Keratinocyte (primary cell): ENCODE results near the gene SCD. TPM values are rescaled to one million over a fixed set of nuclear protein-coding genes. Genes with fewer than 3 reads are reported as not detected.

Experiments
- DNase-seq: peaks from one replicate; pipeline ENCODE4 v3.0.0-alpha.2; 2011; ENCODE audit warnings: low read depth, missing footprints, low spot score
- FAIRE-seq: peaks from 2 replicates; lab custom pipeline; 2011; peaks lifted over from hg19 to GRCh38; lab: Jason Lieb, UNC
- H2AFZ ChIP-seq: 2 replicates; pipeline ENCODE4 v1.6.0; 2012; ENCODE audit warnings: low read length, control low read depth, inconsistent platforms; ENCODE audit not compliant: control insufficient read depth
- H3K27ac ChIP-seq: 2 replicates; pipeline ENCODE4 v1.5.1; 2011; ENCODE audit warnings: low read length; ENCODE audit not compliant: control insufficient read depth, insufficient read depth
- H3K27me3 ChIP-seq: 3 replicates; pipeline ENCODE4 v1.6.0; 2011; ENCODE audit warnings: low read length; ENCODE audit not compliant: control insufficient read depth, insufficient read depth; ENCODE audit errors: extremely low read depth
- H3K36me3 ChIP-seq, 2 experiments: 2 replicates in 1 of 2; 3 replicates in 1 of 2; pipeline ENCODE4 v1.5.1; 2011; ENCODE audit warnings: low read length in 2 of 2, mild to moderate bottlenecking in 1 of 2; ENCODE audit not compliant: control insufficient read depth in 2 of 2, insufficient read depth in 2 of 2; ENCODE audit errors: extremely low read depth in 1 of 2
- H3K4me1 ChIP-seq: 3 replicates; pipeline ENCODE4 v1.5.1; 2011; ENCODE audit warnings: low read length; ENCODE audit not compliant: control insufficient read depth, insufficient read depth; ENCODE audit errors: extremely low read depth
- H3K4me2 ChIP-seq: 3 replicates; pipeline ENCODE4 v1.6.0; 2011; ENCODE audit warnings: low read depth, low read length; ENCODE audit not compliant: control insufficient read depth, insufficient read depth; ENCODE audit errors: extremely low read depth
- H3K4me3 ChIP-seq, 3 experiments: fragments of 200-600 bp in 1 of 3; sonication (generic) in 1 of 3; 2 replicates in 2 of 3; 3 replicates in 1 of 3; pipeline ENCODE4 v1.5.1; 2011 to 2016; ENCODE audit warnings: low read length in 3 of 3, mild to moderate bottlenecking in 3 of 3, control low read depth in 2 of 3, inconsistent platforms in 1 of 3, low read depth in 1 of 3, mixed read lengths in 1 of 3, mixed run types in 1 of 3, moderate library complexity in 1 of 3; ENCODE audit not compliant: control insufficient read depth in 2 of 3, insufficient read depth in 2 of 3; ENCODE audit errors: extremely low read depth in 1 of 3
- H3K79me2 ChIP-seq: 2 replicates; pipeline ENCODE4 v1.6.0; 2012; ENCODE audit warnings: low read length; ENCODE audit not compliant: control insufficient read depth, insufficient read depth
- H3K9ac ChIP-seq: 3 replicates; pipeline ENCODE4 v1.6.0; 2011; ENCODE audit warnings: low read length; ENCODE audit not compliant: control insufficient read depth, insufficient read depth; ENCODE audit errors: extremely low read depth
- H3K9me1 ChIP-seq: 3 replicates; pipeline ENCODE4 v1.6.0; 2011; ENCODE audit warnings: low read length; ENCODE audit not compliant: control insufficient read depth, insufficient read depth; ENCODE audit errors: extremely low read depth
- H3K9me3 ChIP-seq: 2 replicates; pipeline ENCODE4 v1.5.1; 2012; ENCODE audit warnings: low read depth, low read length; ENCODE audit not compliant: control insufficient read depth
- H4K20me1 ChIP-seq: 3 replicates; pipeline ENCODE4 v1.6.0; 2011; ENCODE audit warnings: low read length; ENCODE audit not compliant: control insufficient read depth, insufficient read depth; ENCODE audit errors: extremely low read depth
- CTCF ChIP-seq, 3 experiments: IDR thresholded peaks in 1 of 3; conservative IDR thresholded peaks in 1 of 3; optimal IDR thresholded peaks in 1 of 3; 2 replicates in 2 of 3; 3 replicates in 1 of 3; pipeline versions ENCODE3 to v1.5.1; 2011; ENCODE audit warnings: low read length in 3 of 3, mild to moderate bottlenecking in 3 of 3, moderate library complexity in 2 of 3, control low read depth in 1 of 3, inconsistent platforms in 1 of 3; ENCODE audit not compliant: insufficient read depth in 2 of 3; ENCODE audit errors: extremely low read depth in 1 of 3
- EZH2 ChIP-seq: IDR thresholded peaks from one replicate; pipeline ENCODE4 v1.6.1; 2012; ENCODE audit warnings: inconsistent platforms, mild to moderate bottlenecking, low read length, moderate library complexity
- dilution Hi-C: fragments of 300-500 bp; cut with MboI; formaldehyde crosslinking; loops from one replicate; pipeline ENCODE4 v1.7.0; 2020; ENCODE audit warnings: low sequenced_read_pairs; ENCODE audit not compliant: extremely low pct_ligation_motif_present
- polyA plus RNA-seq, 5 experiments: library from polyadenylated mRNA; depleted of rRNA in 3 of 5; stranded (reverse) in 3 of 5; stranded (forward) in 1 of 5; unstranded in 1 of 5; fragments of >200 nt; gene quantifications; 1 replicate in 1 of 5; 2 replicates in 3 of 5; 3 replicates in 1 of 5; pipeline versions ENCODE4 v1.2.1 to v1.2.3, GENCODE V29; 2011 to 2012; ENCODE audit warnings: missing spikeins in 2 of 5, low read depth in 1 of 5, low replicate concordance in 1 of 5

Gene SCD
- polyA plus RNA-seq, 1 donor (not counting 4 experiments of a cell fraction or from before 2014, with no cell fraction given), result 1,275 TPM

GRCh38 chr10:100333661-100334440 lies 13.2 kb upstream of the SCD start:
- Histone ChIP-seq H3K9ac (no peak overlapping the region), H2AFZ (no peak overlapping the region), H3K27ac (no peak overlapping the region), H3K4me3 (no peak overlapping the region), H3K36me3 (no peaks in the 10 kb centered on the region), H3K4me1 (no peaks in the 10 kb centered on the region), H3K4me2 (no peak overlapping the region), H3K9me3 (no peaks in the 10 kb centered on the region), H3K9me1 (no peaks in the 10 kb centered on the region), H3K79me2 (no peaks in the 10 kb centered on the region), H4K20me1 (no peaks in the 10 kb centered on the region), H3K27me3 (peaks cover 19% of the 10 kb centered on the region)
- TF ChIP-seq EZH2 (no peak), CTCF (optimal IDR thresholded peaks at IDR 0.05 in 1 of 3, IDR thresholded peaks at IDR 0.05 in 1 of 3, conservative IDR thresholded peaks at IDR 0.05 in 1 of 3; ENCODE audit: extremely low read depth in 1 of 3, insufficient read depth in 2 of 3, low read length in 3 of 3) (no peak)
- dilution Hi-C loops, result loop anchor here (25.0 kb wide), 1 partner anchor 103 kb away; no protein-coding TSS in a partner anchor
- DNase-seq (no peak), FAIRE-seq (no peak)

DNA sequence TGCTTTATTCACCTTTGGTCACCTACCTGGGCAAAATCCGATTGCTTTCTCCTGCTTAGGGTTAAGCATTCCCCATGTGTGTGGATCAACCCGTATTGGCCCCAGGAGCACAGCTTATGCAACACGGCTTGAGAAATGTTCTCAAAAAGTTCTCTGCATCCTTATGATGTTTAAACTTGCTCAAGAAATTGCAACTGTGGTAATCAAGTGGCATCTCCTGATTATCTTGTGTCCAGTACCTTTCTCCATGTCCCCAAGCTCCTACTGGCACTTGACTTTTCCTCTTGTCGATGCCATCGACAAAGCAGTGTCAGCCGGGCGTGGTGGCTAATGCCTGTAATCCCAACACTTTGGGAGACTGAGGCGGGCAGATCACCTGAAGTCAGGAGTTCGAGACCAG lies 12.3 kb upstream of the SCD start:
- DNase-seq, result no peak
- H3K4me3 ChIP-seq, result no peak overlapping the region
- no peaks in the 10 kb centered on the region for H3K79me2 ChIP-seq
- H3K9ac ChIP-seq, result no peak overlapping the region
- FAIRE-seq, result no peak
- no peaks in the 10 kb centered on the region for H4K20me1 ChIP-seq
- H3K4me2 ChIP-seq, result no peak overlapping the region
- H3K27ac ChIP-seq, result no peak overlapping the region
- dilution Hi-C loops, result loop anchor here (25.0 kb wide), 1 partner anchor 103 kb away; no protein-coding TSS in a partner anchor
- TF ChIP-seq CTCF (optimal IDR thresholded peaks at IDR 0.05 in 1 of 3, IDR thresholded peaks at IDR 0.05 in 1 of 3, conservative IDR thresholded peaks at IDR 0.05 in 1 of 3; ENCODE audit: extremely low read depth in 1 of 3, insufficient read depth in 2 of 3, low read length in 3 of 3) (no peak), EZH2 (no peak)
- peaks cover 18% of the 10 kb centered on the region for H3K27me3 ChIP-seq
- H3K9me1 ChIP-seq, result no peaks in the 10 kb centered on the region
- no peaks in the 10 kb centered on the region for H3K4me1 ChIP-seq
- H3K9me3 ChIP-seq, result no peaks in the 10 kb centered on the region
- H3K36me3 ChIP-seq, result no peaks in the 10 kb centered on the region
- H2AFZ ChIP-seq, result no peak overlapping the region
